Measurements from ENCODE around the gene DHCR7. TPM values are rescaled to one million over a fixed set of nuclear protein-coding genes. Genes with fewer than 3 reads are reported as not detected.

The DHCR7 gene
- total and polyA plus RNA-seq, 2 donors from 2014 or later, result 17.8 to 35.2 TPM

DNA sequence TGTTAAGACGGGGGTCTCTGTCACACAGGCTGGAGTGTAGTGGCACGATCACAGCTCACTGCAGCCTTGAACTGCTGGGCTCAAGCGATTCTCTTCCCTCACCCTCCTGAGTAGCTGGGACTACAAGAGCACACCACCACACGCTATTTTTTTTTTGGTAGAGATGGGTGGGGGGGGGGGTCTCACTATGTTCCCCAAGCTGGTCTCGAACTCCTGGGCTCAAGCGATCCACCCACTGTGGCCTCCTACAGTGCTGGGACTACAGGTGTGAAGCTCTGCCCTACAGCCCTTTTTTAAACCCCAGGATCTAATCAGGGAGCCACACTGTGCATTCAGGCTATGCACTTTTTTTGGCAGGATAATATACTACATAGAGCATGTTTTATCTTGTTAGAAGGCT lies 1.4 kb upstream of the DHCR7 start:
- no peaks in the 10 kb centered on the region for H3K9me3 ChIP-seq (ENCODE audit: control insufficient read depth in 2 of 3, insufficient read depth in 1 of 3, low read length in 3 of 3)
- H3K36me3 ChIP-seq (ENCODE audit: control insufficient read depth in 2 of 3, insufficient read depth in 3 of 3, low read length in 3 of 3), result no peaks in the 10 kb centered on the region
- H3K4me1 ChIP-seq (ENCODE audit: control insufficient read depth in 2 of 3, insufficient read depth in 2 of 3, low read depth in 1 of 3, low read length in 3 of 3), result peaks cover 0 to 19% (median 18%) of the 10 kb centered on the region in 3 donors
- H3K4me3 ChIP-seq (ENCODE audit: low read length in 3 of 3), result peak overlapping the region in 2 of 3 donors; percentile 78 to 93
- H3K9ac ChIP-seq (ENCODE audit: low read length in 3 of 3), result peak overlapping the region in 1 of 3 donors; percentile 80
- intact Hi-C loops (cut with DNase I), result no loop called here
- DNase-seq (peak in 1 of 5 donors; percentile 33), FAIRE-seq (no peak)
- H3K27ac ChIP-seq (ENCODE audit: low read depth in 2 of 2, low read length in 2 of 2), result no peak overlapping the region
- TF ChIP-seq, protein P1, sequence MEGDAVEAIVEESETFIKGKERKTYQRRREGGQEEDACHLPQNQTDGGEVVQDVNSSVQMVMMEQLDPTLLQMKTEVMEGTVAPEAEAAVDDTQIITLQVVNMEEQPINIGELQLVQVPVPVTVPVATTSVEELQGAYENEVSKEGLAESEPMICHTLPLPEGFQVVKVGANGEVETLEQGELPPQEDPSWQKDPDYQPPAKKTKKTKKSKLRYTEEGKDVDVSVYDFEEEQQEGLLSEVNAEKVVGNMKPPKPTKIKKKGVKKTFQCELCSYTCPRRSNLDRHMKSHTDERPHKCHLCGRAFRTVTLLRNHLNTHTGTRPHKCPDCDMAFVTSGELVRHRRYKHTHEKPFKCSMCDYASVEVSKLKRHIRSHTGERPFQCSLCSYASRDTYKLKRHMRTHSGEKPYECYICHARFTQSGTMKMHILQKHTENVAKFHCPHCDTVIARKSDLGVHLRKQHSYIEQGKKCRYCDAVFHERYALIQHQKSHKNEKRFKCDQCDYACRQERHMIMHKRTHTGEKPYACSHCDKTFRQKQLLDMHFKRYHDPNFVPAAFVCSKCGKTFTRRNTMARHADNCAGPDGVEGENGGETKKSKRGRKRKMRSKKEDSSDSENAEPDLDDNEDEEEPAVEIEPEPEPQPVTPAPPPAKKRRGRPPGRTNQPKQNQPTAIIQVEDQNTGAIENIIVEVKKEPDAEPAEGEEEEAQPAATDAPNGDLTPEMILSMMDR (IDR thresholded peaks at IDR 0.05; ENCODE audit: borderline replicate concordance, extremely low read depth, insufficient read depth), result no peak
- no peaks in the 10 kb centered on the region for H3K27me3 ChIP-seq (ENCODE audit: control insufficient read depth, insufficient read depth, low read length)

DNA sequence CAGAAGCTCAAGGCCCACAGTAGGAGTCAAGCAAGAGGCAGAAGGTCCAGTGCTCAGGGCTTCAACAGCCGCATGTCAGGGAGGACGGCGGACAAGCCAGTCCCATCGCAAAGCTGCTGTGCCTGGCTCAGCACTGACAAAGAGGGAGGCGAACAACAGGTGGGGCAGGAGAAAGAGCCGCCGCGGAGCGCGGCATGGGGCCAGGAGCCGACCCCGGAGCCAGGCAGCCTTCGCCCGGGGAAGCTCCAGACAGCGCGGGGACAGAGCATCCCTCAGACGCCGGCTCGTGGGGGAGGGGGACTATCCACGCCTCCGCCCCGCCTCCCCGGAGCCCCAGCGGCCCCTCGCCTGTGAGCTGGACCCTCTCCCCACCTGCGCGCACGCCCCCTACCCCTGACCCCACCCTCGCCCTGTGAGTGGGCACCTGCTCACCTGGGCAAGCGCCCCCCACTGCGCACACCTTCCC lies 369 bp downstream of the DHCR7 start:
- Histone ChIP-seq H3K27ac (ENCODE audit: low read depth in 2 of 2, low read length in 2 of 2) (peak overlapping the region; percentile 67 to 81), H3K36me3 (ENCODE audit: control insufficient read depth in 2 of 3, insufficient read depth in 3 of 3, low read length in 3 of 3) (no peaks in the 10 kb centered on the region), H3K9ac (ENCODE audit: low read length in 3 of 3) (peak overlapping the region in 1 of 3 donors; percentile 59), H3K4me1 (ENCODE audit: control insufficient read depth in 2 of 3, insufficient read depth in 2 of 3, low read depth in 1 of 3, low read length in 3 of 3) (peaks cover 0 to 18% (median 12%) of the 10 kb centered on the region in 3 donors), H3K27me3 (ENCODE audit: control insufficient read depth, insufficient read depth, low read length) (no peaks in the 10 kb centered on the region), H3K4me3 (ENCODE audit: low read length in 3 of 3) (peak overlapping the region; percentile 44 to 93 (median 67)), H3K9me3 (ENCODE audit: control insufficient read depth in 2 of 3, insufficient read depth in 1 of 3, low read length in 3 of 3) (no peaks in the 10 kb centered on the region)
- DNase-seq (peak in 2 of 5 donors; percentile 44 to 63), FAIRE-seq (no peak)
- TF ChIP-seq, protein P1 (IDR thresholded peaks at IDR 0.05; ENCODE audit: borderline replicate concordance, extremely low read depth, insufficient read depth), result no peak
- intact Hi-C loops (cut with DNase I), result no loop called here

DNA sequence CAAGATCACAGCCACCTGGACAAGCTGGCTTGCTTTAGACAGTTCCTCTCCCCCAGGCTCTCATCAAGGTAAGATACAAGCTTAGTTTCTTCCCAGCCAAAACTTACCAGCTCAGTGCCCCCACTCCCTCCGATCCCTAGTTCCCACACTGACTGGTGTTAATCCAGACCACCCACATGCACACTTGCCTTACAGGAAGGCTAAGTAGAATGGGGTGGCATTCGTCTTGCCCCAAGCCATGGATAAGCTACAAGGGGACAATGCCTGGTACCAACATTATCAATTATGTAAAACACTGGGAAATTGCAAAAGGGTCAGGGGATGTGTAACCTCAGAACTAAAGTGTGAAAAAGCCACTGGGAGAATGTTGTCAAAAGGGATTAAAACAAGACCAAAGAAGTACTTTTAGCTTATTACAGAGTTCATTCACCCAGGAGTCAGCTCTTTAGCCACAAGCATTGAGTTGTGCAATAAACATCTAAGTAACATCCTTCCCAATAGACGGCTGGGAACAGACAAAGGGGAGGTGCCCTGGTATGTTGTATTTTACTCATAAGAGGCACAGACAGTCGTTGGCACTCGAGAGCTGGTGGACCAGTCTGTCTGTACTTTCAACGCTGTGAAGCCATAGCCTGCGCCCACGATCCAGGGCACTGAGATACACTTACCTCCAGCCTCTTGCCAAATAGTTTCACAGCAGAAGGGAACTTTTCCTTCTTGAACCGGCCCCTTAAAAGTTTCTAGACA lies 1.1 kb downstream of the DHCR7 start:
- DNase-seq (peak in 2 of 5 donors; percentile 6 to 60), FAIRE-seq (no peak)
- H3K9ac ChIP-seq (ENCODE audit: low read length in 3 of 3), result peak overlapping the region in 1 of 3 donors; percentile 59

More for the DNA sequence above, 1.1 kb downstream of the DHCR7 start:
- Histone ChIP-seq H3K27ac (ENCODE audit: low read depth in 2 of 2, low read length in 2 of 2) (peak overlapping the region in 1 of 2 donors; percentile 81), H3K4me3 (ENCODE audit: low read length in 3 of 3) (peak overlapping the region; percentile 44 to 93 (median 67)), H3K27me3 (ENCODE audit: control insufficient read depth, insufficient read depth, low read length) (no peaks in the 10 kb centered on the region), H3K36me3 (ENCODE audit: control insufficient read depth in 2 of 3, insufficient read depth in 3 of 3, low read length in 3 of 3) (no peaks in the 10 kb centered on the region), H3K9me3 (ENCODE audit: control insufficient read depth in 2 of 3, insufficient read depth in 1 of 3, low read length in 3 of 3) (no peaks in the 10 kb centered on the region), H3K4me1 (ENCODE audit: control insufficient read depth in 2 of 3, insufficient read depth in 2 of 3, low read depth in 1 of 3, low read length in 3 of 3) (peaks cover 0 to 17% (median 12%) of the 10 kb centered on the region in 3 donors)
- TF ChIP-seq, protein P1 (IDR thresholded peaks at IDR 0.05; ENCODE audit: borderline replicate concordance, extremely low read depth, insufficient read depth), result no peak
- intact Hi-C loops (cut with DNase I), result no loop called here
